GM21619 (cell line): ENCODE data around the gene CEACAM18.
"Not testable (repeated sequence)": the region's sequence is repeated elsewhere in the genome, so short reads cannot be mapped to it uniquely, and the experiment has no call there.

Experiments used
- ATAC-seq: cut with Tn5 transposase; IDR thresholded peaks from one replicate; pipeline ENCODE4 v1.9.1; 2021; ENCODE audit not compliant: unreplicated experiment

Gene CEACAM18

GRCh38 chr19:51489113-51489512 is 10.8 kb downstream of the CEACAM18 start:
- ATAC-seq = no peak

- no peak for ATAC-seq
Measured at GRCh38 chr19:51490676-51491075, 12.3 kb downstream of the CEACAM18 start.

GRCh38 chr19:51491586-51491985 is 13.2 kb downstream of the CEACAM18 start:
- no peak for ATAC-seq

DNA sequence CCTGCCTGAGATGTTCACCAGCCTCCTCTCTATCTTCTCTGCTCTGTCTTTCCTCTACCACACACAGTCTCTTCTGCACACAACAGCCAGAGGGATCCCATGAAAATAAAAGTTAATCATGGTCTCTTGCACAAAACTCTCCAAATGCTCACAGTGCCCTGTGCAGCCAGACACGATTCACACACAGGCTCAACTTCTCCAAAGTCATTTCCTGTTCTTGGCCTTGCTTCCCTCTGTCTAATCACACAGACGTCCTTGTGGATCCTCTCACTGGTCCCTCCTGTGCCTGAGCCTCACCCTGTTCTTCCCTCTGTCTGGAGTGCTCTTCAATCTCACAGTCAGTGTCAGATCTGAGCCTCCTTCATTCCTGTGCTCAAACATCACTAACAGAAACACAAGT is 15.4 kb downstream of the CEACAM18 start:
- no peak for ATAC-seq

DNA sequence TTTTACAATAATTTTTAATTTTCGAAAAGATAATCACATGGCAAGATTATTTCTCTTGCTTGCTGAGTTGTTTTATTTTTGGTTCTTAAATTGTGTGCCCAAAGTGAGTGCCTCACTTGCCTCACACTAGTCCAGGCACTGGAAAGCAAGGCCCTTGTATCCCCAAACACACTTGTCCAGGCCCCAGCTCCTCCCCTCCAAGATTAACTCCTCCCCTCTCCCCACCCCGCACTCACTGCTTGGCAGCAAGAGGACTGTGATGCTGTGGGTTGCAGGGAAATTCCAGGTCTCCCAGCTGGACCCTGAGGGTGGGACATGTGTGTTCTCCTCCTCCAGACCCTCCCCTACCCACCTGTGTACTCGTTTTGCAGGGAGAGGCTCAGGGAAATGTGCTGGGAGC is 19.3 kb downstream of the CEACAM18 start:
- ATAC-seq = no peak

GRCh38 chr19:51500931-51501330 is 22.6 kb downstream of the CEACAM18 start:
- ATAC-seq = not testable (repeated sequence)

DNA sequence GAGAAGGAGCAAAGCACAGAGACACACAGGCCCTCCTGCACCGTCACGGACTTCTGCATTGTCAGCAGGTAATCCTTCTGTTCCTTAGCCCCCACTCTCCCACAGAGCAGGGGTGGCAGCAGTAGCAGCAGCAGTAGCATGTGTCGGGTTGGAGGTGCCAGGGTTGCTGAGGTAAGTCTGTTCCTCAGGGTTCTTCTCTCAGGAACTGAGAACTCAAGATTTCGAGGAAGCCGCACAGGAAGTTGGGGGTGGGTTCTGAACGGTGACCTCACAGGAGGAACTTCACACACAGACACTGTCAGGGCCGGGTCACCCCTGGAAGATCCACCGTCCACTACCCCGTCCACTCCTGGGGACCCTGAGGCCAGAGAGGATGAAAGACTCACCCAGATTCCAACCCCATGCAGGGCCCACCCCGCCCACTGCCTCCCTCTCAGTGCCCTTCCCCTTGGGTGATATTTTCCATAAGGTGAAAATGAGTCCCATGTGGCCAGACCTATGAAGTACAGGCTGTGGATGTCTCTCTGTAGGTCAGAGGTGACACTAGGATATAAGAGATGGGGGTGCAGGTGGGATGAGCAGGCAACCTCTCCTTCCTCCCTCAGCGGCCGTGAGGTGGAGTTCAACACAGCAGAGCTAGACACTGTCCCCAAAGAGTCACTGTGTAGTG is 23.4 kb downstream of the CEACAM18 start, which contains the start of gene SIGLEC12:
SIGLEC12 (minus strand) TSS at position 207 of the 670 bp plus-strand sequence; CDS start at position 140, 67 bp downstream.
- ATAC-seq = no peak

DNA sequence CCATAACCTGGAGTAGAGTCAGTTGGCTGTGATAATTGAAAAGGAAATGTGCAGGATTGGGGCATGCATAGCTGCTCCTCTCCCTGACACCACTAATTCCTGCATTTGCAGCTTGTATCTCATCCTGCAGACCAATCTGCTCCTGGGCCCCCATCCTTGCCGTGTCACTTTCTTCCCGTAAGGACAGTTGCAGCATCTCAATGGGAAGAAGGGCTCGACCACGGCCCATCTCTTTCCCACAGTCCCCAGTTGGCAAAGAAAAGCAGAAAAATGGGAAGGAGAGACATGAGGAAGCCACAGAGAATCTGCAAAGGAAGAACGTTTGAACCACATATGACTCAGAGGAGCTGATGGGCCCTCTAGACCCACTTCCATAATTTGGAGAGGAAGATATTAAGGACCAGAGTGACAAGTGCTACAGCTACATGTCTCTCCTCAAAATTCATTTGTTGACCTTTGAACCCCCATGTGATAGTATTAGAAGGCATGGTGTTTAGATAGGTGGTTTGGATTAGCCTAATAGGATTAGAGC is 25.0 kb downstream of the CEACAM18 start:
- no peak for ATAC-seq

GRCh38 chr19:51503896-51504295 is 25.6 kb downstream of the CEACAM18 start:
- ATAC-seq = no peak

DNA sequence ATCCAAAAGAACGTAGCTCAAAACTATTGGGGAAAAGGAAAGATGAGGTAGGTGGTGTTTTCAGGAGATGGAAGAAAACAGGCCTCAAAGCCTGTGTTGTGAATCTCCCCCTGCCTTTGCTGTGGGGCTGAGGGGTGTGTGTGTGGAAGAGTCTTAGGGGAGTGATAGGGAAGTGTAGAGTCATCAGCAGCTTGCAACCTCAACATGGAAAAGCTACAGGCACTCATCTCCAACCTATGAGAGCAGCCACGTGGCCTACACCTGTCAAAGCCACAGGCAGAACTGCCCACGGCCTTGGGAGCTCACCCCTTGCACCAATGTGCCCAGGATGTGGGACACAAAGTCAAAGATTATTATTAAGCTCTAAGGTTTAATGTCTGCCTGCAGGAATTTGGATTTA is 27.6 kb downstream of the CEACAM18 start:
- ATAC-seq = no peak

DNA sequence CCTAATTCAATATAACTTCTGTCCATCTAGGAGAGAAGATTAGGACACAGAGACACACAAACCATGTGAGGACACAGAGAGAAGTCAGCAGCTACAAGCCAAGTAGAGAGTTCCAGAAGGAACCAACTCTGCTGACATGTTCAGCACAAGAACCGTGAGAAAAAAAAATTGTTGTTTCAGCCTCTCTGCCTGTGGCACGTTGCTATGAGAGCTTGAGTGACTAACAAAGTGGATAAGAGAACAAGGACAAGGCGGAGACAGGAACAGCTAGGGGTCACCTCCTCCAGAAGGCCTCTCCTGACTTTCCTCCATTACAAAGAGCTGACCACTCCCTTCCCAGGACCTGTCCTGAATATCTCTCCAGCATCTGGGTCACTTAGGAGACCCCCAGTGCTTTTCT is 28.9 kb downstream of the CEACAM18 start:
- ATAC-seq = no peak

GRCh38 chr19:51507640-51508058 is 29.3 kb downstream of the CEACAM18 start:
- no peak for ATAC-seq

GRCh38 chr19:51508059-51508733 is 29.9 kb downstream of the CEACAM18 start:
- ATAC-seq = no peak

DNA sequence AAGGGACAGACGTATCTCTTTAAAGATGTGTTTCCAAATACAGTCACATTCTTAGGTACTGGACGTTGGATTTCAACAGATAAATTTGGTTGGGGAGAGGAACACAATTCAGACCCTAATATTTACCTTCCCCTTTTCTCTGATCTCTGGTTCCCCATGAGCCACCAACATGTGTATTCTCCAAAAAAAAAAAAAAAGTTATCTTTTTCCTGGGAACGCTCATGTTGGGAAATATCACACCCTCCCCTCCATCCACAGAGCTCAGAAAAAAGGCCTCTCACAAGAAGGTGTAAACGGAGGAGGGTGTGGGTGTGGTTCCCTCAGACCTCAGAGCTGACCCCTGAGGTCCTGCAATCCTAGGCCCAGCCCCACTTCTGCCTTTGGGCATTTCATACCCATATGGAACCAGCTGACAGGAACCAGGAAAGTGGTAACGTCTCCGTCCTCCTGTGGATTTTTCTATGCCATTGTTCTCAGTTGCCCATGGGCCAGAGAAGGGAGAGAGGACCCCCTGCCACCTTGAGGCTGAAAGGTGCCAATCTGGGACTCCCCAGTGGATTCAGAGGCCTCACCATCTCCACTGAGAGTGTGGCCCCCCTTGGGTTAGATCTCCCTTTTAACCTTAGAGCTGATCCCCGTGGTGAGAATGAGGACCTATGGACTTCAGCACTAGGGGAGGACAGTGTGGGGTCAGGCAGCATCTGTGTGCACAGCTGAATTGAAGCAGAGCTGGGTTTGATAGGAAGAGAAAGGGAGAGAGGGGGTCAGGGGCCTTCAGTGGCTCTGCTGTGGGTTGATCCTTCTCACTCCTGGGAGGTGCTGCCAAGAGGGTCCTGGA is 31.7 kb downstream of the CEACAM18 start:
- ATAC-seq = no peak

DNA sequence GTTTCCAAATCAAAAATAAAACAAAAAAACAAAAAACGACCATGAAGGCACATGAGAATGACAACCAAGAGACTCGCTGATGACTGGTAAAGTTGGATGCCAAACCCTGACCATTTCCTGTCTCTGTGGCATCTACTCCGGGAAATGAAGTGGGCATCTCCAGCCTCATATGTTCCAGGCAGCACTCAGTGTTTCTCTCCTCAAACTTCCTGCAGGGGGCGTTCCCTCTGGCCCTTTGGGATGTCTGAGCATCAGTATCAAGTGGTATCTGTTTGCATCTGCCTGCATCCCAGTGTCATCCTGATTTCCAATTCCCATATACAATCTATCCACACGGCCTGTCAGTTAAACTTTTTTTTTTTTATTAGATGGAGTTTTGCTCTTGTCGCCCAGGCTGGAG is 33.0 kb downstream of the CEACAM18 start:
- no peak for ATAC-seq

DNA sequence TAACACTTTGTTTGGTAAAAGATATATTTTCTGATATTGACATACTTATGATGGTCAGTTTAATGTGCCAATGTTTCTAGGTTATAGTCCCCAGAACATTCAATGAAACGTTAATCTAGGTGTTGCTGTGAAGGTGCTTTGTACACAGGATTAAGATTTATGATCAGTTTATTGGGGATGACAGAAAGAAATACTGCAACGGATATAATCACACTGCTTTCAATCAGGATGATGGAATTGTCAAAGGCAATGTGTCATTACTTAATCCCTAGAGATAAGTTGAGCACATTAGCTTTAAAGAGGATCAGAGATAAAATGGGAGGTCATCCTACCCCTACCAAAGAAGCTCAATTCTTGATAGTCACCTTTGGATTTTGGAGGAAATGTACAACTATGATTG is 35.6 kb downstream of the CEACAM18 start:
- ATAC-seq = no peak

DNA sequence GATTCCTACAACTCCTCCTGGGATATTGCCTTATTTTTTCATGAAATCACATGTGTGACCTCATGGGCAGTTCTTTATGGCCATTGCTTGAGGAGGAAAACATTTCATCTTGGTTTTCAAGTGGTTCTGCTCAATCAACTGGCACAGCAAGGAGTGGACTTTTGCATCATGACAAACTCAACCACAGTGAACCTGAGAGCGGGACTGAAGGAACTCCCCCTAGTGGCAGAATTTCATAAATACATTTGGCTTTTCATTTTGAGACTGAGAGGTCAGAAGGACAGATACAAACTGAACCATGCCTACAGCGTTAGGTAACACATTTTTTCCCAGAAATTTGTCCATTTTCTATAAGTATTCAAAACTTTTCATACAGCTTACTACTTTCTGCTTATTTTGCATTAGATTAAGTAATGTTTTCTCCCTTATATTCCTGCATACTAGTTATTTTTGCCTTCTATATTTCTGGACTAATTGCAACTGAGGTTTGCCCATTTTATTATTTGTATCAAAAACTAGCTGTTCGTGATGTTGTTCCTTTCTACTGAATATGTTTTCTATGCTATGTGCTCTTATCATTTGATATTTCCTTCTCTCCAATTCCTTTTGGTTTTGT is 36.6 kb downstream of the CEACAM18 start:
- ATAC-seq = no peak

DNA sequence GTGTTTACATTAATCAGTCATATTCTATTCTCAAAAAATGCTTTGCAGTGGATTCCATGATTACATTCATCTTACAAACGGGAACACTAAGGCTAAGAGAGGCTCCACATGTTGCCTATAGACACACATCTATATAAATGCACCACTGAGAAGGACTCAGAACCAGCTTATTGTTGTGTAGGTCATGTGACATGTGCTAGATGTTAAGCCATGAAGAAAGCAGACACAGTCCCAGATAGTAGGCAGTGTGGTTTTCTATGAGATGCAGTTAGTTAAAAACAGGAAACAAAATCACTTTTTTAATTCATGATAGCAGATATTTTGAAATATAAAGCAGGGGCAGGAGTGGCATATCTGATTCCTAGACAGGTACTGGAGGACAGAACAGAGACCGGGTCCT is 42.4 kb downstream of the CEACAM18 start:
- ATAC-seq = no peak

DNA sequence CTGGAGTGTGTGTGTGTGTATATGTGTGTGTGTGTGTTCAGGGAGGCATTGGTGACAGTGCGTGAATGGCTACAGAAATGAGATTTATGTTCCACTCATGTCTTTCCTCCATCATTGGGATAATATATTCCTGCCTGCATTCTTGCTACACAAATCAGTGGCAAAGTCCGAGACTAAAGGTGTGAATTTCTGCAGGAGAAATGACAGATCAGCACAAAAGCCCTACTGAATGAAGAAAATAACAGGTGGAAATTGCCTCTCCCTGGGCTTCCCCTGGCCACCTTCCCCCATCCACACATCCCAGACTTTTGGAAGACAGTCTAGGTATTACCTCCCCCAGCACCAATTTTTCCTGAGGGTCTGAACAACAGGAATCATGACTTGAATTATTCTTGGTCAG is 43.0 kb downstream of the CEACAM18 start:
- ATAC-seq = no peak

- no peak for ATAC-seq
Measured at GRCh38 chr19:51521781-51522180, 43.4 kb downstream of the CEACAM18 start.

DNA sequence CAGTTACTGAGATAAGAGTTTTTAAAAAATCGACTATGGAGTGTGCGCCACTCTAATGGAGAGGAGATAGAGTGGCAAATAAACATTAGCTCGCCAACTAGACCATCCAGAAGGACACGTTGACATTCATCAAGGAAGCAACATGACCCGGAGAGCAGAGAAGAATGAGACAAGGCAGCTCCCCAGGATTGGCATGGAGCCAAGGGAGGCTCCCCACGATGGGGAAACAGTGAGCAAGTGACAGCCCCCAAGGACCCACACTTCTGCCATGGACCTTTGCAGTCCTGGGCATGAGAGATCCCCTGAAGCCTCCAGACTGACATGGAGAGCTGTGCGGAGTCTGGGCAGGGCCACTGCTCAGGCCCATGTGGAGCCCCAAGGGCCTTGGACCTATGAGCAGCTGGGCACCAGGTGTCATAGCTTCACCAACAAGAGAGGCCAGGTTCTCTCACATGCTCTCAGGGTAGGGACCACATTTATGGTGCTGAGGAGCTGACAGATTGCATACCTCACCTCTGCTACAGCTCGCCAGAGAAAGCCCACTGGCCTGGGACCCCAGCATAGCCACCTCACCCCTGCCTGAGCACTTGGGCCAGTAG is 46.4 kb downstream of the CEACAM18 start:
- ATAC-seq = no peak
